HG03439 (cell line): Measurements from ENCODE around the gene RTL10.
"Not testable (repeated sequence)": the region's sequence is repeated elsewhere in the genome, so short reads cannot be mapped to it uniquely, and the experiment has no call there.

Source experiments
- ATAC-seq: cut with Tn5 transposase; IDR thresholded peaks from one replicate; pipeline ENCODE4 v1.9.1; 2021; ENCODE audit warnings: mild to moderate bottlenecking, moderate library complexity; ENCODE audit not compliant: unreplicated experiment

Gene RTL10

DNA sequence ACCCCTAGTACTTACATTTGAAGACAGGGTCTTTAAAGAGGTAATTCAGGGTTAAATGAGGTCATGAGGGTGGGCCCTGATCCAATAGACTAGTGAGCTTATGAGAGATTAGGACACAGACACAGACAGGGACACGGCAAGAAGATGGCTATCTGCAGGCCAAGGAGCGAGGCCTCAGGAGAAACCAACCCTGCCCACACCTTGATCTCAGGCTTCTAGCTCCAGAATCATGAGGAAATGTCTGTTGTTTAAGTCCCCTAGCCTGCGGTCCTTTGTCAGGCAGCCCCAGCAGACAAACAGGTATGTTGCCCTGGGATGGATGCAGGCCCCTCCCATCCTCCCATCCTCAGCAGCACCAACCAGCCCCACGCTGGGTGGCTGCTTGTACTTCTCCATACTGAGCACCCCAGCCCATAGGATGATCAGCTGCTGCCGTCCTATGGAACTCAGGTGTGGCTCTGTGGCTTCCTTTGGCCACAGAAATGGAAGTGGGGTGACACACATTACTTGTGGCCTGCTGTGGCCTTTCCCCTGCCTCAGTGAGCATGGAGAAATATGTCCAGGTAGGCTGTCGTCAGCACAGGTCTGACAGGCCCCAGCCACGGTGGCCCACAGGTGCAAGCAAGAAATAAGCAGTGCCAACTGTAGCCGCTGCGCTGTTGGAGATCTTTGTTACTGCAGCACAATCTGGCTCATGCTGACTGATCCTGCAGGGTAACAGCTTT, 7.9 kb downstream of the RTL10 start:
- no peak for ATAC-seq

DNA sequence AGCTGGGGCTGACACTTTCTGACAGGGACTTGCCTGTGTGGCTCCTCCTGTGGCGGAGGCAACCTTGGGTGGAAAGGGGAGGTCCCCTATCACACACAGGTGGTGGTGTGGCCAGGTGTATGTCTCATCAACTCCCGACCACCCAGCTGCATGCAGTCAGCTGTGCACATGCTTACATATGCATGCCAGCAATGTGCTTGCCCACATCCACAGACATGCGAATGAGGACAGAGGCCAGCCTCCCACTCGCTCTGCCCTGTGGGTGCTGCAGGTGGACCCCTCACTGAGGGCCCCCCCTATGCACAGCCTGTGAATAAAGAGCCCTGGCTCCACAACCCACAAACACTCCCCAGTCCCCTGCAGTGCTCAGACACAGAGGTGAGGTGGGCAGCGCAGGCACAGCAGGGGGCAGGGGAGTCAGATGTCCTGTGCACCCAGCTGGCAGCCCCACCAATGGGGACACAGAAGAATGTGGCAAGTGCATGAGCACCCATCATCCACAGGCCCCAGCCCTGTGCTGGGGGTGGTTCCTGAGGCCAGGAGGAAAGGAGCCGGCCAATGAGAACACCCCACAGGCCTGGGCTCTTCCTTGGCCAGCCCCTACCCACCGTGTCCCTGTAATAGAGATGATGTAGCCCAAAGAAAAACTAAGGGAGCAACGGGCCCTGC, 9.5 kb downstream of the RTL10 start:
- ATAC-seq = no peak

- ATAC-seq = no peak
These were observed 10.2 kb downstream of the RTL10 start for GRCh38 chr22:19844377-19845053.

DNA sequence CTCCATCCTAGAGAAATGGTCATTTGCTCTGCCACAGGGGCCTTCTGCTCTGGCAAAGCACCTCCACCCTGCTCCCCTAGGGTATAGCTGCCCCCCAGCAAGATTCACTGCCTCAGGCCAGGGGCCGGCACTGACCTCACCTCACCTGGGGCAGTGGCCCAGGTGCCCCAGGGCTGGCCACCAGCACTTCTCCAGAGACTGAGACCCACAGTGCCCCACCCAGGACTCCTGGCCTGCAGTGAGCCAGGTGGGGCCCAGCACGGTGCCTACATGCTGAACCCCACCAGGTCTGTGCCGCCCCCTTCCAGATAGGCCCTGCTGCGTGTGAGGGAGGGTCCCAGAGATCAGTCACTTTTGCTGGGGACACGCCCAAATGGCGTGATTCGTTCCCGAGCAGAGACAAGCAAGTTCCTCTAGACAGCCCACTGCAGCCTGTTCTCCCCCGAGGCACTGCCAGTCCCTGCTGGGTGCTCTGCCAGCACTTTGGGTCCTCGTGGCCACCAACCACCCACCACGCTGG, 10.8 kb downstream of the RTL10 start:
- no peak for ATAC-seq

DNA sequence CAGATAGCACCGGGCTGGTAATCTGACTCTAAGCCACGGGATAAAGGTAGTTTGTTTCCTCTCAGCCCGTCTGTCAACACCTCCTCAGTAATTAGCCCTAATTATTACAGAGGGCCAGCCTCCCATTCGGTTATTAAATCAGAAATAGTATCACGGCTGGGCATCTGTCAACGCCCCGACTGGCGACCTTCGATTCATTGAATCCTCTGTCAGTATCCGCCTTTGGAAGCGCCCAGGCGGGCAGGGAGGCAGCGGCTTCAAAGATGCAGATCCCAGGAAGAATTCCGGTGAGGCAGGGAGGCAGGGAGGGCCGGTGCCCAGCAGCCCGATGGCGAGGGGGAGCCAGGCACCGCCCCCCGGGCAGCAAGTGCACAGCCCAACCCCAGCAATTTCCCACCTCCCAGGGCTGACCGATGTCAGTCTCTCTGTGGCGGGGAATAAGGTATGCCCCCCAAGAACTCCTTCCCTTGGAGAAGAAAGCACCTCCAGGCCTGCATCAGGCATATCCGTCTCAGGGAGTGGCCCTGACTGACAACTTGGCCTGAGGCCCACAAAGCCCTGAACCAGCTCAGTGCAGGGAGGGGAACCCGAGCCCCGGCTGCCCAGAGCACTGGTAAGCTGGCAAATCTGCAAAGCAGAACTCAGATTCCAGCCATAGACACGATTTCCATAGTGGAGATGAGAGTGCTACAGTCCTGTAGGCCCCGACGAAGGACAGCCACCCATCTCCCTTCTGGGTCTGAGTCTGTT, 11.4 kb downstream of the RTL10 start:
- no peak for ATAC-seq

DNA sequence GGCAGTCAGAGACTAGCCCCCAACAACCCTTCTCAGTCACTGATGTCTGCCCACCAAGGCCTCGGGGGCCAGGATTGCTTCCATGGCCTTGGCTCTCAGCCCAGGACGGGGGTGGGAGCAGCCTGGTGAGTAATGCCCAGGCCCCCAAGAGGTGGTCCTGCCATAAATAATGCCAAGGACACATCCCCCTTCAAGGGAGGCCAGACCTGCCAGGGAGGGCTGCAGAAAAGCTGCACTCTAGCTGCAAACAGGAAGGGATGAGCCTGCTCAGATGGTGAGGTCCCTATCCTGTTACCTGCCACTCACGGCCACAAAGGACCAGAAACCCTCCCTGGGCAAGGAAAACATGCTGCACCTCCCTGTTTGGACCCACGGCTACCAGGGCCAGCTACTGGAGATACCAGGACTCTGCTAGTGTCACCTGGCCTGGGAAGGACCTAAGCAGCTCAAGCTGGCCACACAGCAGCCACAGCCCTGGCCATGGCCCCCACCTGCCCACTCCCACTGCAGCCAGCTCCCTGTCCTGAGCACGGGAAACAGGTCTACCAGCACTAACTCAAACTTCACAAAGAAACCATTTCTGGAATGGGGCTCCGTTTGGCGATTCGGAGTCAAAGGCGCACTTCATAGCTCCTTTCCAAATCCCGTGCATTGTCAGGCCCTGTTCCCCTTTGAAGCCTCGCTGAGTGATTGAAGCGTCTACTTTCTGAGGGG, 12.1 kb downstream of the RTL10 start:
- no peak for ATAC-seq

DNA sequence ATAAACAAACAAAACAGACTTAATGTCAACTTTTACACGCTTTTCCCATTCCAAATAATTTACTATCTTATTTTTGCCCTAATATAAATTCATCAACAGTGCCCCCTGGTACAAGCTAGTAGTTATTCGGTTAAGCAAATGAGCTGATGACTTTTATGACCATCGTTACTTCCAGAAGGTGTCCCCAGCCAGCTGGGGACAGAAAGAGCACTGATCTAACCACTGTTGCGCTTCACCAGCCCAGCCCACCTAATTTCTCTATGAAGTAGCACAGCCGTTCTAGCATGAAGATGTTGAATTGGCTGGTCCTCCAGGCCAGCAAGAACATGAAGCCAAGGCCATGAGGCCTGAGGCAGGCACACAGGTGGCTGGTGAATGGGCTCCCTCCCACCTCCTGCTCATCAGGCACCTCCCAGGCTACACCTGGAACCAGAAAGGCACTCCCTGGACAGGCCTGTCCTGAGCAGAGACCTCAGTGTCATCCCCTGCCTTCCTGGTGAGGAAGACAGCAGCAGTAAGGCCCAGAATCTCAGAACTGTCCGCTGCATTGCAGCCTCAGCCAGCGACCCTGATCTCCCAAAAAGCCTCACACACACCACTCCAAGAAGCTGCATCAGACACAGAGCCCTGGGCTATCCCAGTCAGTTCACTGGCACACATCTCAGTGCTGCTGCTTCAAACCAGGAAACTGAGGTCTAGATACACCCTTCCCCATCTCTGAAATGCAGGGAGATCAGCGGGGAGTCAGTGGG, 12.9 kb downstream of the RTL10 start:
- ATAC-seq = no peak

- no peak for ATAC-seq
These were observed 13.6 kb downstream of the RTL10 start for GRCh38 chr22:19840955-19841640.

- no peak for ATAC-seq
These were observed 14.6 kb downstream of the RTL10 start for GRCh38 chr22:19840059-19840458.

DNA sequence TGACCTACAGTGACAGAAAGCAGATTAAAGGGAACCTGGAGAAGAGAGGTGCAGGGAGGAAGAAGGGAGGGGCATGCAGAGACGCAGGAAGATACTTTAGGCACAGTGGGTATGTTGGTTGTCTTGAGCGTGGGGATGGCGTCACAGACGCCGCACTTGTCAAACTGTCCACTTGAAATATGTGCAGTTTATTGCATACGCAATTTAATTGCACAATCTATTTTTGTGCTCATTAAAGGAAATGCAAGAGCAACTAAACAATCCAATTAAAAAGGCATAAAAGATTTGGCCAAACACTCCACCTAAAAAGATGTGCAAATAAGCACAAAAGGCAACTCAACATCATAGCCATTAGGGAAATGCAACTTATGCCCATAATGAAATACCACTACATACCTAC, 16.8 kb downstream of the RTL10 start:
- no peak for ATAC-seq

GRCh38 chr22:19836512-19836911, 18.2 kb downstream of the RTL10 start:
- no peak for ATAC-seq

- no peak for ATAC-seq
These were observed 20.1 kb downstream of the RTL10 start for GRCh38 chr22:19834599-19834998.

DNA sequence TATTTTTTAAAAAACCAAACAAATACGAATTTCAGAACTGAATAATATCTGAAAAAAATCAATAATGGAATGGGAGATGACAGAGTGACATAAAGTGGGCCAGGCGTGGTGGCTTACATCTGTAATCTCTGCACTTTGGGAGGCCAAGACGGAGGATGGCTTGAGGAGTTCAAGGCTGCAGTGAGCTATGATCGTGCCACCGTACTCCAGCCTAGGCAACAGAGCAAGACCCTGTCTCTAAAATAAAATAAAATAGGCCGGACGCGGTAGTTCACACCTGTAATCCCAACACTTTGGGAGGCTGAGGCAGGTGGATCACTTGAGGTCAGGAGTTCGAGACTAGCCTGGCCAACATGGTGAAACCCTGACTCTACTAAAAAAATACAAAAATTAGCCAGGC, 21.3 kb downstream of the RTL10 start:
- not testable (repeated sequence) for ATAC-seq

- no peak for ATAC-seq
These were observed 22.1 kb downstream of the RTL10 start for GRCh38 chr22:19832476-19833108.

DNA sequence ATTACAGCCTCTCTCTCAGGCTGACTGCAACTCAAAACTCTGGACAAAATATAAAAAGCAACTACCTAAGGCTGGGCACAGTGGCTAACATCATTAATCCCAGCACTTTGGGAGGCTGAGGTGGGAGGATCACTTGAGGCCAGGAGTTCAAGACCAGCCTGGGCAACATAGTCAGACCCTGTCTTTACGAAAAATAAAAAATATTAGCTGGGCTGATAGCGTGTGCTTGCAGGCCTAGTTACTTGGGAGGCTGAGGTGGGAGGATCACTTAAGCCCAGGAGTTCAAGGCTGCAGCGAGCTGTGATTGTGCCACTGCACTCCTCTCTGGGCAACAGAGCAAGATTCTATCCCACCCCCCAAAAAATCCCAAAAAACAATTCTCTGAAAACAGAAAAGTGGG, 22.7 kb downstream of the RTL10 start:
- ATAC-seq = not testable (repeated sequence)

- ATAC-seq = no peak
These were observed 23.7 kb downstream of the RTL10 start for GRCh38 chr22:19831016-19831415.

- ATAC-seq = no peak
These were observed 26.7 kb downstream of the RTL10 start for GRCh38 chr22:19828035-19828401.

- no peak for ATAC-seq
These were observed 27.2 kb downstream of the RTL10 start for GRCh38 chr22:19827341-19828034.
